ENCODE measurements around the gene CHRNA4.

GRCh38 chr20:63374504-63374903 is 13.4 kb upstream of the CHRNA4 start:
- TF ChIP-seq, protein P1, sequence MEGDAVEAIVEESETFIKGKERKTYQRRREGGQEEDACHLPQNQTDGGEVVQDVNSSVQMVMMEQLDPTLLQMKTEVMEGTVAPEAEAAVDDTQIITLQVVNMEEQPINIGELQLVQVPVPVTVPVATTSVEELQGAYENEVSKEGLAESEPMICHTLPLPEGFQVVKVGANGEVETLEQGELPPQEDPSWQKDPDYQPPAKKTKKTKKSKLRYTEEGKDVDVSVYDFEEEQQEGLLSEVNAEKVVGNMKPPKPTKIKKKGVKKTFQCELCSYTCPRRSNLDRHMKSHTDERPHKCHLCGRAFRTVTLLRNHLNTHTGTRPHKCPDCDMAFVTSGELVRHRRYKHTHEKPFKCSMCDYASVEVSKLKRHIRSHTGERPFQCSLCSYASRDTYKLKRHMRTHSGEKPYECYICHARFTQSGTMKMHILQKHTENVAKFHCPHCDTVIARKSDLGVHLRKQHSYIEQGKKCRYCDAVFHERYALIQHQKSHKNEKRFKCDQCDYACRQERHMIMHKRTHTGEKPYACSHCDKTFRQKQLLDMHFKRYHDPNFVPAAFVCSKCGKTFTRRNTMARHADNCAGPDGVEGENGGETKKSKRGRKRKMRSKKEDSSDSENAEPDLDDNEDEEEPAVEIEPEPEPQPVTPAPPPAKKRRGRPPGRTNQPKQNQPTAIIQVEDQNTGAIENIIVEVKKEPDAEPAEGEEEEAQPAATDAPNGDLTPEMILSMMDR (IDR thresholded peaks at IDR 0.05) = no peak
- no peak for TF ChIP-seq POLR2A (IDR thresholded peaks at IDR 0.05)
